HCT116 (cell line): ENCODE data around the gene CLN6. TPM values are rescaled to one million over a fixed set of nuclear protein-coding genes. Genes with fewer than 3 reads are reported as not detected.
"Not testable (repeated sequence)": the region's sequence is repeated elsewhere in the genome, so short reads cannot be mapped to it uniquely, and the experiment has no call there.

Source experiments
- ATAC-seq: fragments of 200-7000 bp; cut with Tn5 transposase; 2 replicates; pipeline ENCODE4 v1.9.1; 2020; ENCODE audit warnings: mild to moderate bottlenecking, moderate library complexity
- BruUV-seq: library from RNA; stranded (reverse); fragments of 400-500 nt; replicated peaks from 2 replicates; lab custom pipeline; 2021; lab: Mats Ljungman, UMichigan
- CTCF ChIA-PET: fragments of 300-600 bp; sonication (Branson Sonifier 250); formaldehyde crosslinking; loops from one replicate; lab custom pipeline; 2021; ENCODE audit warnings: antibody characterized with exemption; lab: Charles Lee
- POLR2A ChIA-PET: fragments of 300-600, 350-600 bp; sonication (Branson Sonifier 250); formaldehyde crosslinking; loops from one replicate; lab custom pipeline; 2021; ENCODE audit warnings: antibody characterized with exemption; lab: Charles Lee
- RAD21 ChIA-PET, 2 experiments: fragments of 300-600 bp; sonication (Branson Sonifier 250); formaldehyde crosslinking; loops; one replicate each; lab custom pipeline; 2023; ENCODE audit warnings: low total read pairs in 2 of 2; ENCODE audit not compliant: uncharacterized antibody in 2 of 2, unreplicated experiment in 2 of 2, low non-redundant PET in 1 of 2; lab: Charles Lee
- DNase-seq: peaks from one replicate; pipeline ENCODE4 v3.0.0-alpha.2; 2010; ENCODE audit warnings: low read depth, low spot score
- H2AFZ ChIP-seq: fragments of 200-600 bp; shearing (Covaris generic), sonication (generic); 2 replicates; pipeline ENCODE4 v1.6.1; 2017; ENCODE audit warnings: low read depth, mixed run types, mixed read lengths, antibody characterized with exemption, low read length; ENCODE audit not compliant: poor library complexity, severe bottlenecking
- H3K27ac ChIP-seq: 2 replicates; pipeline ENCODE4 v1.5.1; 2012; ENCODE audit warnings: low read depth, low read length
- H3K27me3 ChIP-seq: fragments of 200-600 bp; sonication (generic); 2 replicates; pipeline ENCODE4 v1.6.1; 2016; ENCODE audit warnings: mixed run types, low read length, mixed read lengths; ENCODE audit not compliant: insufficient read depth
- H3K36me3 ChIP-seq, 2 experiments: fragments of 200-500 bp in 1 of 2; fragments of 200-600 bp in 1 of 2; sonication (Bioruptor generic) in 1 of 2; sonication (generic) in 1 of 2; 2 replicates each; pipeline versions ENCODE4 v1.5.1 to v1.6.1; 2014 to 2016; ENCODE audit warnings: low read length in 2 of 2, inconsistent platforms in 1 of 2, mixed read lengths in 1 of 2, mixed run types in 1 of 2; ENCODE audit not compliant: insufficient read depth in 2 of 2, control insufficient read depth in 1 of 2
- H3K4me1 ChIP-seq, 2 experiments: fragments of 200-600 bp in 1 of 2; sonication (generic) in 1 of 2; 2 replicates each; pipeline versions ENCODE4 v1.5.1 to v1.6.1; 2012 to 2017; ENCODE audit warnings: low read length in 2 of 2, inconsistent platforms in 1 of 2, mild to moderate bottlenecking in 1 of 2, mixed read lengths in 1 of 2, mixed run types in 1 of 2, moderate library complexity in 1 of 2; ENCODE audit not compliant: insufficient read depth in 2 of 2, control insufficient read depth in 1 of 2
- H3K4me2 ChIP-seq: fragments of 200-600 bp; sonication (generic); 2 replicates; pipeline ENCODE4 v1.6.1; 2017; ENCODE audit warnings: mixed run types, low read length, mixed read lengths
- H3K4me3 ChIP-seq, 2 experiments: fragments of 200-600 bp in 1 of 2; sonication (generic) in 1 of 2; replicated peaks in 1 of 2; 2 replicates each; pipeline ENCODE4 v1.5.1; 2011 to 2016; ENCODE audit warnings: low read length in 2 of 2, control low read depth in 1 of 2, low read depth in 1 of 2, mild to moderate bottlenecking in 1 of 2, mixed read lengths in 1 of 2, mixed run types in 1 of 2
- H3K79me2 ChIP-seq: fragments of 200-600 bp; sonication (generic); 2 replicates; pipeline ENCODE4 v1.6.1; 2017; ENCODE audit warnings: mild to moderate bottlenecking, mixed run types, low read length, moderate library complexity, mixed read lengths; ENCODE audit not compliant: insufficient read depth
- H3K9ac ChIP-seq: fragments of 200-600 bp; sonication (generic); 2 replicates; pipeline ENCODE4 v1.6.1; 2016; ENCODE audit warnings: low read length, mixed read lengths
- H3K9me2 ChIP-seq: fragments of 200-600 bp; sonication (generic), shearing (Covaris generic); 2 replicates; pipeline ENCODE4 v1.6.1; 2017; ENCODE audit warnings: mixed run types, mild to moderate bottlenecking, moderate library complexity; ENCODE audit not compliant: insufficient read depth
- H3K9me3 ChIP-seq, 2 experiments: fragments of 200-500 bp in 1 of 2; fragments of 200-600 bp in 1 of 2; sonication (Bioruptor generic) in 1 of 2; sonication (generic) in 1 of 2; 2 replicates each; pipeline ENCODE4 v1.6.1; 2014 to 2017; ENCODE audit warnings: low read length in 2 of 2, mixed read lengths in 2 of 2, inconsistent platforms in 1 of 2, low read depth in 1 of 2, mild to moderate bottlenecking in 1 of 2, mixed run types in 1 of 2, moderate library complexity in 1 of 2; ENCODE audit not compliant: control insufficient read depth in 1 of 2, insufficient read depth in 1 of 2
- H4K20me1 ChIP-seq: fragments of 200-600 bp; sonication (generic), shearing (Covaris generic); 2 replicates; pipeline ENCODE4 v1.6.1; 2017; ENCODE audit warnings: mixed run types, mild to moderate bottlenecking, moderate library complexity; ENCODE audit not compliant: insufficient read depth
- ATF3 ChIP-seq: IDR thresholded peaks from 2 replicates; pipeline ENCODE4 v1.6.1; 2012
- FOSL1 ChIP-seq: IDR thresholded peaks from 2 replicates; pipeline ENCODE4 v1.6.1; 2012; ENCODE audit warnings: low read depth
- SP1 ChIP-seq: IDR thresholded peaks from 2 replicates; pipeline ENCODE4 v1.6.1; 2012; ENCODE audit warnings: low read depth
- SRF ChIP-seq: IDR thresholded peaks from 2 replicates; pipeline ENCODE4 v1.6.1; 2012; ENCODE audit warnings: low read depth
- intact Hi-C: fragments of 100-400 bp; cut with micrococcal nuclease; formaldehyde crosslinking; loops from 2 replicates; pipeline ENCODE4 v1.10.0; 2022
- total RNA-seq: library from RNA; stranded (reverse); gene quantifications from one replicate; pipeline ENCODE4 v1.2.1, GENCODE V29; 2021; ENCODE audit not compliant: unreplicated experiment

CLN6 gene
- total RNA-seq, 1 experiment from 2014 or later = 44.1 TPM

- POLR2A ChIA-PET = interaction anchor here (0.6 kb wide), 1 partner anchor 35 kb away, joined by 3 read pairs; no protein-coding TSS in a partner anchor
- H4K20me1 ChIP-seq, H3K27me3 ChIP-seq, H3K4me2 ChIP-seq, H3K4me3 ChIP-seq, H3K79me2 ChIP-seq, RAD21 ChIA-PET, H3K9me2 ChIP-seq, H3K9ac ChIP-seq, BruUV-seq, CTCF ChIA-PET, H2AFZ ChIP-seq, DNase-seq, intact Hi-C loops, H3K27ac ChIP-seq, H3K36me3 ChIP-seq, ATAC-seq, H3K9me3 ChIP-seq: not testable (repeated sequence)
- H3K4me1 ChIP-seq = peaks cover 6 to 16% of the 10 kb centered on the region in 2 experiments; a peak in 3 of 4 replicates
Measured at GRCh38 chr15:68234520-68234919, 5.0 kb upstream of the CLN6 start.

DNA sequence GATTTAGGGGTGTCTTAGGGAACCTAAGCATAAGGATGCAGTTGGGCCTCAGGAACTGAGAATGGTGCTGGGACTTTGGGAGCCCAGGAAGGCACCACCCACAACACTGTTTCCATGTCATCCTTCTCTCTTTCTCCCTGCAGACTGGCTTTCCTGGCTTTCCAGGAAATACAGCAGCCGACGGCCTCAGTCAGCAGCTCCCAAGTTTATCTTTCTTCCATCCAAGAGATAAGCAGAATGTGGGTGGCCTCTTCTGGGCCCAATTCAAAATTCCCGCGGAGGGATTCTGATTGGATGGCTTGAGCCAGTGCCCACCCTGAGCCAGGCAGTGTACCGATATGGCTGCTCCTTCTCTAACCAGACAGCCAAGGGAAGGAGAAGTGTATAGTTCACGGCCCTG is 4.5 kb upstream of the CLN6 start:
- Histone ChIP-seq H3K36me3 (no peaks in the 10 kb centered on the region), H2AFZ (no peak overlapping the region), H3K79me2 (peaks cover 3% of the 10 kb centered on the region), H3K9me3 (no peaks in the 10 kb centered on the region), H3K27me3 (no peaks in the 10 kb centered on the region), H3K9me2 (no peaks in the 10 kb centered on the region), H3K4me2 (no peak overlapping the region), H3K4me3 (no peak overlapping the region), H4K20me1 (no peaks in the 10 kb centered on the region), H3K4me1 (peaks cover 6 to 16% of the 10 kb centered on the region in 2 experiments; a peak in 3 of 4 replicates), H3K9ac (no peak overlapping the region), H3K27ac (no peak overlapping the region)
- no TSS peak for BruUV-seq
- no peak for ATAC-seq
- DNase-seq = no peak
- RAD21 ChIA-PET = no interaction called here
- POLR2A ChIA-PET = no interaction called here
- CTCF ChIA-PET = no interaction called here
- intact Hi-C loops = no loop called here
- TF ChIP-seq SRF (no peak), FOSL1 (no peak), SP1 (no peak), ATF3 (no peak)
